ENCODE measurements around the gene PACSIN1.

- no peak for TF ChIP-seq RAD21 (IDR thresholded peaks at IDR 0.05; ENCODE audit: low read depth)
- no peak for TF ChIP-seq CTCF (IDR thresholded peaks at IDR 0.05 in 2 of 3, conservative IDR thresholded peaks at IDR 0.05 in 1 of 3; ENCODE audit: borderline replicate concordance in 1 of 3, insufficient read depth in 1 of 3, low read depth in 2 of 3, low read length in 2 of 3)
These were observed 87.3 kb downstream of the PACSIN1 start for GRCh38 chr6:34553146-34553545.
